K562 (cell line): ENCODE results near the gene NT5DC2. TPM values are rescaled to one million over a fixed set of nuclear protein-coding genes. Genes with fewer than 3 reads are reported as not detected.

ENCODE experiments used
- ATAC-seq: fragments of 200-7000 bp; cut with Tn5 transposase; 3 replicates; pipeline ENCODE4 v1.9.1; 2020; ENCODE audit warnings: moderate library complexity
- BruUV-seq: library from RNA; stranded (reverse); fragments of 400-500 nt; replicated peaks from 2 replicates; lab custom pipeline; 2021; lab: Mats Ljungman, UMichigan
- CTCF ChIA-PET: fragments of 300-600 bp; formaldehyde crosslinking; extraction: SDS; loops from one replicate; lab custom pipeline; 2021; ENCODE audit warnings: low intra/inter-chr PET ratio; lab: Yijun Ruan, JAX
- POLR2A ChIA-PET: fragments of 300-600, 350-650 bp; sonication (Branson Sonifier 250); formaldehyde crosslinking; extraction: SDS; loops from one replicate; lab custom pipeline; 2021; ENCODE audit warnings: antibody characterized with exemption, inconsistent platforms; lab: Yijun Ruan, JAX
- DNase-seq, 4 experiments: peaks; one replicate each; pipeline versions ENCODE4 v3.0.0 to v3.0.0-alpha.2; 2011 to 2018; ENCODE audit warnings: low spot score in 3 of 4, mixed read lengths in 3 of 4; ENCODE audit errors: extremely low read depth in 1 of 4
- FAIRE-seq: peaks from 2 replicates; lab custom pipeline; 2011; peaks lifted over from hg19 to GRCh38; lab: Jason Lieb, UNC
- H2AFZ ChIP-seq: 2 replicates; pipeline ENCODE4 v1.6.0; 2011; ENCODE audit warnings: low read depth, low read length, control low read depth, inconsistent platforms
- H3K27ac ChIP-seq: fragments of 200-600 bp; 3 replicates; pipeline ENCODE4 v1.8.0; 2011; ENCODE audit warnings: low read depth, mild to moderate bottlenecking, control low read depth, inconsistent platforms, low read length, moderate library complexity, mixed read lengths; ENCODE audit errors: extremely low read depth
- H3K27me3 ChIP-seq, 2 experiments: fragments of 300-600 bp in 1 of 2; 2 replicates in 1 of 2; 3 replicates in 1 of 2; pipeline versions ENCODE4 v1.6.0 to v1.8.0; 2011; ENCODE audit warnings: inconsistent platforms in 2 of 2, low read length in 2 of 2, mild to moderate bottlenecking in 1 of 2, mixed read lengths in 1 of 2, moderate library complexity in 1 of 2; ENCODE audit not compliant: control insufficient read depth in 2 of 2, insufficient read depth in 2 of 2
- H3K36me3 ChIP-seq: fragments of 300-600 bp; 3 replicates; pipeline ENCODE4 v1.8.0; 2011; ENCODE audit warnings: mild to moderate bottlenecking, low read length, inconsistent platforms; ENCODE audit not compliant: control insufficient read depth, insufficient read depth
- H3K4me1 ChIP-seq, 2 experiments: fragments of 200-600 bp in 1 of 2; replicated peaks in 1 of 2; 2 replicates in 1 of 2; 3 replicates in 1 of 2; pipeline versions ENCODE4 v1.5.1 to v1.8.0; 2011; ENCODE audit warnings: inconsistent platforms in 2 of 2, low read length in 2 of 2, mild to moderate bottlenecking in 1 of 2, mixed read lengths in 1 of 2, moderate library complexity in 1 of 2; ENCODE audit not compliant: control insufficient read depth in 2 of 2, insufficient read depth in 2 of 2
- H3K4me2 ChIP-seq: 2 replicates; pipeline ENCODE4 v1.6.1; 2011; ENCODE audit warnings: low read length, control low read depth, inconsistent platforms, mixed read lengths; ENCODE audit not compliant: insufficient read depth
- H3K4me3 ChIP-seq: fragments of 200-600 bp; sonication (generic), shearing (Covaris generic); 2 replicates; pipeline ENCODE4 v1.5.1; 2016; ENCODE audit warnings: control low read depth, inconsistent platforms
- H3K79me2 ChIP-seq: fragments of 200-600 bp; 3 replicates; pipeline ENCODE4 v1.8.0; 2011; ENCODE audit warnings: low read length, inconsistent platforms; ENCODE audit not compliant: control insufficient read depth, insufficient read depth
- H3K9ac ChIP-seq, 2 experiments: 2 replicates each; pipeline versions ENCODE4 v1.6.0 to v1.6.1; 2011; ENCODE audit warnings: low read depth in 2 of 2, low read length in 2 of 2, control low read depth in 1 of 2, inconsistent platforms in 1 of 2, mild to moderate bottlenecking in 1 of 2, mixed read lengths in 1 of 2; ENCODE audit not compliant: insufficient read depth in 1 of 2
- H3K9me1 ChIP-seq: one replicate; pipeline ENCODE4 v1.6.0; 2011; ENCODE audit warnings: inconsistent platforms, mild to moderate bottlenecking, low read length, moderate library complexity; ENCODE audit not compliant: control insufficient read depth, insufficient read depth
- H3K9me3 ChIP-seq: replicated peaks from 2 replicates; pipeline ENCODE4 v1.5.1; 2011; ENCODE audit warnings: low read depth, low read length, inconsistent platforms; ENCODE audit not compliant: control insufficient read depth, insufficient read depth
- H4K20me1 ChIP-seq: replicated peaks from 2 replicates; pipeline ENCODE4 v1.6.1; 2011; ENCODE audit warnings: low read length, inconsistent platforms, mixed read lengths; ENCODE audit not compliant: control insufficient read depth, insufficient read depth
- CBX2 ChIP-seq: fragments of 200-600 bp; sonication (generic); IDR thresholded peaks from one replicate; pipeline ENCODE4 v1.6.1; 2012; ENCODE audit warnings: mild to moderate bottlenecking, low read length, inconsistent platforms; ENCODE audit not compliant: insufficient read depth, poor library complexity, severe bottlenecking
- CC2D1A ChIP-seq: fragments of 450-650 bp; IDR thresholded peaks from 2 replicates; pipeline ENCODE4 v1.6.1; 2017; ENCODE audit warnings: mild to moderate bottlenecking
- COPS2 ChIP-seq: fragments of 450-650 bp; conservative IDR thresholded peaks from 2 replicates; pipeline ENCODE4 v1.6.1; 2016; ENCODE audit warnings: mild to moderate bottlenecking, moderate library complexity
- GATA2 ChIP-seq: sonication (generic); formaldehyde crosslinking; IDR thresholded peaks from 2 replicates; pipeline ENCODE4 v1.4.0; 2020; ENCODE audit warnings: mild to moderate bottlenecking, missing genetic modification reagents
- HNRNPL ChIP-seq: fragments of 200-400 bp; formaldehyde crosslinking; IDR thresholded peaks from 2 replicates; pipeline ENCODE4 v1.6.1; 2017; ENCODE audit warnings: low read depth, mild to moderate bottlenecking, low read length
- NFE2 ChIP-seq: IDR thresholded peaks from 2 replicates; pipeline ENCODE4 v1.6.1; 2014; ENCODE audit warnings: antibody characterized with exemption, low read depth
- PHF21A ChIP-seq: fragments of 450-650 bp; IDR thresholded peaks from 2 replicates; pipeline ENCODE4 v1.6.1; 2017; ENCODE audit warnings: low read depth, borderline replicate concordance
- SAP30 ChIP-seq: fragments of 200-600 bp; sonication (generic); IDR thresholded peaks from 2 replicates; pipeline ENCODE4 v1.6.1; 2012; ENCODE audit warnings: borderline replicate concordance, low read depth, mild to moderate bottlenecking, moderate library complexity, low read length, control low read depth, inconsistent platforms; ENCODE audit not compliant: insufficient read depth, poor library complexity, severe bottlenecking
- SMAD1 ChIP-seq: fragments of 150-350 bp; IDR thresholded peaks from 2 replicates; pipeline ENCODE4 v1.6.1; 2014; ENCODE audit warnings: low read length, low read depth; ENCODE audit not compliant: partially characterized antibody
- TAF7 ChIP-seq: fragments of 450-650 bp; IDR thresholded peaks from 2 replicates; pipeline ENCODE4 v1.6.1; 2016; ENCODE audit warnings: missing genetic modification characterization, missing compliant biosample characterization
- TEAD4 ChIP-seq, 2 experiments: sonication (generic) in 1 of 2; formaldehyde crosslinking in 1 of 2; IDR thresholded peaks; 2 replicates each; pipeline versions ENCODE4 v1.6.1 to v1.8.0; 2012 to 2022; ENCODE audit warnings: borderline replicate concordance in 1 of 2, inconsistent platforms in 1 of 2, low read length in 1 of 2, mild to moderate bottlenecking in 1 of 2, missing genetic modification reagents in 1 of 2
- ZNF354B ChIP-seq: fragments of 250-450 bp; sonication (Bioruptor Pico); IDR thresholded peaks from 2 replicates; pipeline ENCODE4 v1.4.0; 2020
- ZNF436 ChIP-seq: fragments of 250-450, 450-650 bp; sonication (Bioruptor Pico); formaldehyde crosslinking; IDR thresholded peaks from 2 replicates; pipeline ENCODE4 v1.7.0; 2020; ENCODE audit warnings: mild to moderate bottlenecking
- WGBS: fragments of 100-300 bp; shearing (Covaris generic); methylation state at CpG from one replicate; pipeline ENCODE4 v1.1.6; 2016; ENCODE audit warnings: low coverage, mixed read lengths; ENCODE audit not compliant: insufficient coverage; ENCODE audit errors: missing lambda C conversion rate; 5-methylcytosine and 5-hydroxymethylcytosine counted together
- in situ Hi-C: fragments of 300-500 bp; cut with MboI; formaldehyde crosslinking; loops from 4 replicates; pipeline ENCODE4 v1.15.0; 2018; ENCODE audit warnings: inconsistent platforms, mixed read lengths
- intact Hi-C: fragments of 100-400 bp; cut with micrococcal nuclease; formaldehyde crosslinking; loops from 2 replicates; pipeline ENCODE4 v1.14.2; 2022
- polyA plus RNA-seq, 8 experiments: library from polyadenylated mRNA; depleted of rRNA in 4 of 8; stranded (reverse) in 5 of 8; unstranded in 3 of 8; fragments of >200 nt; fragmentation: Nextera tagmentation in 2 of 8; fragmentation: Illumina TruSeq in 1 of 8; extraction: Ambion mirVana in 2 of 8; extraction: Trizol in 1 of 8; gene quantifications; 2 replicates each; pipeline versions ENCODE4 v1.2.1 to v1.2.3, GENCODE V29; 2011 to 2014; ENCODE audit warnings: inconsistent platforms in 1 of 8, missing spikeins in 1 of 8
- total RNA-seq, 7 experiments: library from RNA; depleted of rRNA in 6 of 7; stranded (reverse); fragments of >200 nt in 6 of 7; fragmentation: Illumina TruSeq in 2 of 7; extraction: Trizol in 2 of 7; gene quantifications; 2 replicates each; pipeline versions ENCODE4 v1.2.1 to v1.2.3, GENCODE V29; 2011 to 2021; ENCODE audit warnings: low replicate concordance in 1 of 7
- TF ChIP-seq, protein P1 (sequence below): fragments of 200-400 bp; formaldehyde crosslinking; IDR thresholded peaks from 2 replicates; pipeline ENCODE4 v1.6.1; 2017; ENCODE audit warnings: mild to moderate bottlenecking, low read depth, low read length, moderate library complexity

NT5DC2 gene
- total and polyA plus RNA-seq, 9 of the 15 experiments (the other 6 are each of a cell fraction or from before 2014, with no cell fraction given), result 25.6 to 168 (median 122) TPM

DNA sequence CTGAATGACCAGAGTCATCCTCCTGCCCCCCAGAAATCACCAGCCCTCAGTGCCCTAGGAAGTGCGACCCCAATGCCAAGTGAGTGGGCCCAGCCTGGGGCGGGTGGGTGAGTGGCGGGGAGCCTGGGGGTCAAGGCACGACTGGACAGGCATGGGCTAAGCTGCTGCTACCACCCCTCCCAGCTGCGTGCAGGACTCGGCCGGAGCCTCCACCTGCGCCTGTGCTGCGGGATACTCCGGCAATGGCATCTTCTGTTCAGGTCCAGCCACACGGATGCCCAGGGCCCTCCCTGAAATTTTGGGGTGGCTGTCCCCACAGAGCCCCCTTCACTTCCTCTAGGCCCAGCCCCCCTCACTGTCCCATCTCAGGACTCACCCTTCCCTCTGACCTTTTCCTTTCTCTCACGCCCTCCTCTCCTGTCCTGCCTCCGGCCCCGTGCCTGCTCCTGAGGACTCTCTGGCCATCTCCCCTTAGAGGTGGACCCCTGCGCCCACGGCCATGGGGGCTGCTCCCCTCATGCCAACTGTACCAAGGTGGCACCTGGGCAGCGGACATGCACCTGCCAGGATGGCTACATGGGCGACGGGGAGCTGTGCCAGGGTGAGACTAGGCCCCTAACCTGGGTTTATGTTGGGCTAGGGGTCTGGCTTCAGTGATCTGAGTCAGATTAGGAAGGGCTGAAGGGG, 17.0 kb downstream of the NT5DC2 start:
- no TSS peak for BruUV-seq

More for the DNA sequence above, 17.0 kb downstream of the NT5DC2 start:
- TF ChIP-seq SMAD1 (no peak), NFE2 (no peak), TEAD4 (IDR thresholded peaks at IDR 0.05; ENCODE audit: low read length) (no peak), TEAD4 (CRISPR knock-in tag; IDR thresholded peaks at IDR 0.05; ENCODE audit: borderline replicate concordance) (no peak), GATA2 (no peak), SAP30 (no peak), CC2D1A (no peak), ZNF354B (no peak), CBX2 (no peak), PHF21A (no peak), TAF7 (tag) (no peak), HNRNPL (no peak), COPS2 (no peak), ZNF436 (CRISPR knock-in tag) (no peak)
- TF ChIP-seq, protein P1, sequence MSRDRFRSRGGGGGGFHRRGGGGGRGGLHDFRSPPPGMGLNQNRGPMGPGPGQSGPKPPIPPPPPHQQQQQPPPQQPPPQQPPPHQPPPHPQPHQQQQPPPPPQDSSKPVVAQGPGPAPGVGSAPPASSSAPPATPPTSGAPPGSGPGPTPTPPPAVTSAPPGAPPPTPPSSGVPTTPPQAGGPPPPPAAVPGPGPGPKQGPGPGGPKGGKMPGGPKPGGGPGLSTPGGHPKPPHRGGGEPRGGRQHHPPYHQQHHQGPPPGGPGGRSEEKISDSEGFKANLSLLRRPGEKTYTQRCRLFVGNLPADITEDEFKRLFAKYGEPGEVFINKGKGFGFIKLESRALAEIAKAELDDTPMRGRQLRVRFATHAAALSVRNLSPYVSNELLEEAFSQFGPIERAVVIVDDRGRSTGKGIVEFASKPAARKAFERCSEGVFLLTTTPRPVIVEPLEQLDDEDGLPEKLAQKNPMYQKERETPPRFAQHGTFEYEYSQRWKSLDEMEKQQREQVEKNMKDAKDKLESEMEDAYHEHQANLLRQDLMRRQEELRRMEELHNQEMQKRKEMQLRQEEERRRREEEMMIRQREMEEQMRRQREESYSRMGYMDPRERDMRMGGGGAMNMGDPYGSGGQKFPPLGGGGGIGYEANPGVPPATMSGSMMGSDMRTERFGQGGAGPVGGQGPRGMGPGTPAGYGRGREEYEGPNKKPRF, result no peak
- FAIRE-seq, result no peak
- Histone ChIP-seq H2AFZ (no peak overlapping the region), H3K9ac (no peak overlapping the region), H3K9me3 (no peaks in the 10 kb centered on the region), H3K4me1 (peaks cover 12 to 67% of the 10 kb centered on the region in 2 experiments; a peak in 4 of 5 replicates), H3K4me2 (no peak overlapping the region), H4K20me1 (no peaks in the 10 kb centered on the region), H3K36me3 (no peaks in the 10 kb centered on the region), H3K4me3 (no peak overlapping the region), H3K27me3 (peaks cover 0 to 24% of the 10 kb centered on the region in 2 experiments; a peak in 2 of 5 replicates), H3K27ac (no peak overlapping the region), H3K79me2 (no peaks in the 10 kb centered on the region), H3K9me1 (no peaks in the 10 kb centered on the region)
- ATAC-seq, result no peak
- ChIA-PET POLR2A (interaction anchor here (1.5 kb wide), 1 partner anchor 11 kb away, joined by 4 read pairs; no protein-coding TSS in a partner anchor), CTCF (no interaction called here)
- WGBS, result 57% methylated on average over 15 of the region's 19 CpGs
- no peak for DNase-seq
- in situ Hi-C loops (no loop called here), intact Hi-C loops (no loop called here)
